HEK293 (cell line): ENCODE measurements around the gene GAL.

Source experiments
- CTCF ChIA-PET: fragments of 350-600 bp; formaldehyde crosslinking; extraction: SDS; loops from one replicate; lab custom pipeline; 2021; ENCODE audit warnings: antibody characterized with exemption; lab: Yijun Ruan, JAX
- POLR2A ChIA-PET: fragments of 300-600 bp; formaldehyde crosslinking; extraction: SDS; loops from one replicate; lab custom pipeline; 2020; ENCODE audit warnings: antibody characterized with exemption, inconsistent platforms; lab: Yijun Ruan, JAX
- H3K27ac ChIP-seq: fragments of 200-500 bp; sonication (Bioruptor generic); 2 replicates; pipeline ENCODE4 v1.5.1; 2014; ENCODE audit warnings: low read depth, low read length, control low read depth, inconsistent platforms; ENCODE audit errors: extremely low read depth
- H3K36me3 ChIP-seq, 2 experiments: fragments of 200-500 bp in 1 of 2; sonication (Bioruptor generic) in 1 of 2; 1 replicate in 1 of 2; 2 replicates in 1 of 2; pipeline ENCODE4 v1.5.1; 2014 to 2017; ENCODE audit warnings: inconsistent platforms in 2 of 2, low read length in 2 of 2; ENCODE audit not compliant: control insufficient read depth in 2 of 2, insufficient read depth in 1 of 2
- H3K4me1 ChIP-seq: fragments of 200-500 bp; sonication (Bioruptor generic); 2 replicates; pipeline ENCODE4 v1.5.1; 2014; ENCODE audit warnings: mild to moderate bottlenecking, low read length, inconsistent platforms; ENCODE audit not compliant: control insufficient read depth, insufficient read depth
- H3K4me3 ChIP-seq: 2 replicates; pipeline ENCODE4 v1.5.1; 2011; ENCODE audit warnings: low read depth, mild to moderate bottlenecking, control low read depth, low read length, moderate library complexity
- H3K9me3 ChIP-seq: fragments of 200-500 bp; sonication (Bioruptor generic); 2 replicates; pipeline ENCODE4 v1.5.1; 2014; ENCODE audit warnings: low read depth, low read length, inconsistent platforms; ENCODE audit not compliant: control insufficient read depth, insufficient read depth
- CTCF ChIP-seq: fragments of 450-650 bp; formaldehyde crosslinking; IDR thresholded peaks from 2 replicates; pipeline ENCODE4 v1.5.1; 2016; ENCODE audit warnings: missing biosample characterization, missing genetic modification characterization
- IKZF3 ChIP-seq: fragments of 450-650 bp; IDR thresholded peaks from 2 replicates; pipeline ENCODE4 v1.5.0; 2018; ENCODE audit warnings: missing biosample characterization, mild to moderate bottlenecking, missing genetic modification characterization, moderate library complexity
- OVOL3 ChIP-seq: fragments of 450-650 bp; formaldehyde crosslinking; IDR thresholded peaks from 2 replicates; pipeline ENCODE4 v1.5.1; 2016; ENCODE audit warnings: missing biosample characterization, missing genetic modification characterization
- PRDM1 ChIP-seq: fragments of 450-650 bp; formaldehyde crosslinking; IDR thresholded peaks from 2 replicates; pipeline ENCODE4; 2016; ENCODE audit warnings: missing biosample characterization, missing genetic modification characterization
- SETDB1 ChIP-seq: IDR thresholded peaks from one replicate; pipeline ENCODE4 v1.6.1; 2017; ENCODE audit warnings: mild to moderate bottlenecking, low read length, moderate library complexity, mixed read lengths; ENCODE audit not compliant: insufficient read length
- SP3 ChIP-seq: fragments of 450-650 bp; formaldehyde crosslinking; IDR thresholded peaks from 2 replicates; pipeline ENCODE4 v1.5.1; 2016; ENCODE audit warnings: missing biosample characterization, missing genetic modification characterization
- YY1 ChIP-seq: fragments of 450-650 bp; formaldehyde crosslinking; IDR thresholded peaks from 2 replicates; pipeline ENCODE4 v1.5.1; 2018; ENCODE audit warnings: missing biosample characterization, missing genetic modification characterization
- ZBTB1 ChIP-seq: fragments of 450-650 bp; formaldehyde crosslinking; IDR thresholded peaks from 2 replicates; pipeline ENCODE4 v1.5.1; 2016; ENCODE audit warnings: missing biosample characterization, missing genetic modification characterization
- ZBTB48 ChIP-seq: fragments of 450-650 bp; formaldehyde crosslinking; IDR thresholded peaks from 2 replicates; pipeline ENCODE4 v1.5.1; 2016; ENCODE audit warnings: missing biosample characterization, missing genetic modification characterization
- ZFP41 ChIP-seq: fragments of 450-650 bp; formaldehyde crosslinking; IDR thresholded peaks from 2 replicates; pipeline ENCODE4 v1.5.1; 2016; ENCODE audit warnings: missing biosample characterization, missing genetic modification characterization, borderline replicate concordance
- ZNF274 ChIP-seq, 2 experiments: fragments of 200-500 bp in 1 of 2; fragments of 450-650 bp in 1 of 2; sonication (Bioruptor generic) in 1 of 2; formaldehyde crosslinking in 1 of 2; IDR thresholded peaks; 2 replicates each; pipeline versions ENCODE4 v1.5.1 to v1.6.1; 2014 to 2016; ENCODE audit warnings: borderline replicate concordance in 1 of 2, inconsistent platforms in 1 of 2, low read length in 1 of 2, missing biosample characterization in 1 of 2, missing genetic modification characterization in 1 of 2
- ZNF292 ChIP-seq: fragments of 450-650 bp; formaldehyde crosslinking; IDR thresholded peaks from 2 replicates; pipeline ENCODE4 v1.5.1; 2016; ENCODE audit warnings: low read depth, missing biosample characterization, missing genetic modification characterization, borderline replicate concordance
- ZNF366 ChIP-seq: fragments of 450-650 bp; formaldehyde crosslinking; conservative IDR thresholded peaks from 2 replicates; pipeline ENCODE4 v1.5.1; 2016; ENCODE audit warnings: missing biosample characterization, missing genetic modification characterization
- ZNF394 ChIP-seq: fragments of 450-650 bp; formaldehyde crosslinking; IDR thresholded peaks from 2 replicates; pipeline ENCODE4 v1.5.1; 2016; ENCODE audit warnings: missing biosample characterization, missing genetic modification characterization, mild to moderate bottlenecking, moderate library complexity, borderline replicate concordance
- ZNF416 ChIP-seq: fragments of 450-650 bp; formaldehyde crosslinking; IDR thresholded peaks from 2 replicates; pipeline ENCODE4 v1.5.1; 2016; ENCODE audit warnings: missing biosample characterization, missing genetic modification characterization
- ZNF621 ChIP-seq: fragments of 450-650 bp; formaldehyde crosslinking; IDR thresholded peaks from 2 replicates; pipeline ENCODE4 v1.5.1; 2017; ENCODE audit warnings: missing biosample characterization, missing genetic modification characterization
- ZNF626 ChIP-seq: fragments of 450-650 bp; sonication (Bioruptor Pico); formaldehyde crosslinking; IDR thresholded peaks from 2 replicates; pipeline ENCODE4 v1.5.1; 2018; ENCODE audit warnings: missing biosample characterization, missing genetic modification characterization, inconsistent platforms
- ZNF645 ChIP-seq: fragments of 450-650 bp; formaldehyde crosslinking; IDR thresholded peaks from 2 replicates; pipeline ENCODE4; 2016; ENCODE audit warnings: missing biosample characterization, missing genetic modification characterization
- ZSCAN18 ChIP-seq: fragments of 450-650 bp; formaldehyde crosslinking; IDR thresholded peaks from 2 replicates; pipeline ENCODE4 v1.5.1; 2016; ENCODE audit warnings: missing biosample characterization, missing genetic modification characterization

GAL gene

GRCh38 chr11:68641880-68642279 is 42.5 kb upstream of the GAL start:
- no peak overlapping the region for H3K27ac ChIP-seq
- H3K4me1 ChIP-seq, result no peaks in the 10 kb centered on the region
- H3K36me3 ChIP-seq, result no peaks in the 10 kb centered on the region
- no peak overlapping the region for H3K4me3 ChIP-seq
- H3K9me3 ChIP-seq, result no peaks in the 10 kb centered on the region
- CTCF ChIA-PET, result interaction anchor here (0.6 kb wide), 1 partner anchor 17 kb away, joined by 3 read pairs; no protein-coding TSS in a partner anchor
- TF ChIP-seq ZBTB48 (tag by site-specific recombination) (no peak), ZFP41 (tag by site-specific recombination) (no peak), OVOL3 (tag by site-specific recombination) (no peak), IKZF3 (tag by site-specific recombination) (no peak), ZNF621 (tag by site-specific recombination) (no peak), ZNF645 (tag by site-specific recombination) (no peak), ZNF366 (tag by site-specific recombination) (no peak), ZNF274 (IDR thresholded peaks at IDR 0.05; ENCODE audit: low read length) (no peak), ZNF274 (tag by site-specific recombination; IDR thresholded peaks at IDR 0.05; ENCODE audit: borderline replicate concordance) (no peak)
- POLR2A ChIA-PET, result no interaction called here

- no peak overlapping the region for H3K4me3 ChIP-seq
- H3K36me3 ChIP-seq, result no peaks in the 10 kb centered on the region
- ChIA-PET POLR2A (no interaction called here), CTCF (interaction anchor here (0.6 to 1.4 kb wide), 3 partner anchors 12 to 157 kb away, joined by 3 to 5 read pairs (median 3); no protein-coding TSS in a partner anchor)
- no peaks in the 10 kb centered on the region for H3K9me3 ChIP-seq
- H3K4me1 ChIP-seq, result no peaks in the 10 kb centered on the region
- TF ChIP-seq ZNF292 (tag by site-specific recombination) (no peak), ZNF366 (tag by site-specific recombination) (no peak), PRDM1 (tag by site-specific recombination) (no peak), ZNF416 (tag by site-specific recombination) (no peak), YY1 (no peak), OVOL3 (tag by site-specific recombination) (no peak), ZNF394 (tag by site-specific recombination) (peak; percentile 47; the same call in 1 of the 2 replicates), ZBTB1 (no peak), SP3 (no peak), ZNF626 (no peak), ZSCAN18 (no peak), SETDB1 (no peak), CTCF (tag by site-specific recombination) (peak; percentile 40)
- no peak overlapping the region for H3K27ac ChIP-seq
Measured at GRCh38 chr11:68643585-68643984, 40.8 kb upstream of the GAL start.
